ENCODE data around the gene MLLT3. TPM values are rescaled to one million over a fixed set of nuclear protein-coding genes. Genes with fewer than 3 reads are reported as not detected.

MLLT3 gene
- total and polyA plus RNA-seq, 2 donors (not counting 3 experiments of a cell fraction or from before 2014, with no cell fraction given), result 6.1 to 10.0 TPM

DNA sequence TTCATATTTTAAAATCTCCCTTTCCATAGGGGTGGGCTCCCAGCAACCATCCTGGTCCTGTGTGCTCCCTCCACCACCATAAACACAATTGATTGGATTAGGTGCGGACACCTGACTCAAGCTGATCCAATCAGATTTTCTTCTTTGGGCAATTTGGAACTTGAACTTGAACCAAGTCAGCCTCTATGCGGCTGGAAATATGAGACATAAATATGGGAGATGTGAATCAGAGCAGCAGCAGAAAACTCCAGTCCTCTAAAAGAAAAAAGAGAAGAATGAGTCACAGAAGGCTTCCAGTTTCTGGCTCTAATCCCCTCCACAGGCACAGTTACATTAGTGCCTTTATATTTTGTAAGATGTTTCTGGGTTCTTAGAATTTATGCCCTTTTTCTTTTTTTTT, 306.6 kb downstream of the MLLT3 start:
- Histone ChIP-seq H3K9me3 (replicated peaks; ENCODE audit: control insufficient read depth, insufficient read depth, low read length) (no peaks in the 10 kb centered on the region), H3K79me2 (ENCODE audit: control insufficient read depth, insufficient read depth, low read length) (no peaks in the 10 kb centered on the region), H3K4me1 (ENCODE audit: control insufficient read depth, extremely low read depth, insufficient read depth, low read length) (no peaks in the 10 kb centered on the region), H2AFZ (ENCODE audit: low read depth, low read length) (no peak overlapping the region), H4K20me1 (replicated peaks; ENCODE audit: control insufficient read depth, extremely low read depth, insufficient read depth, low read length) (no peaks in the 10 kb centered on the region), H3K36me3 (ENCODE audit: control insufficient read depth in 2 of 2, extremely low read depth in 1 of 2, insufficient read depth in 2 of 2, low read length in 2 of 2) (no peaks in the 10 kb centered on the region), H3K27ac (ENCODE audit: insufficient read depth, low read depth, low read length) (no peak overlapping the region), H3K4me3 (replicated peaks in 1 of 3; ENCODE audit: insufficient read depth in 1 of 3, low read depth in 1 of 3, low read length in 3 of 3) (no peak overlapping the region), H3K4me2 (ENCODE audit: insufficient read depth, low read length) (no peak overlapping the region), H3K27me3 (ENCODE audit: control insufficient read depth in 2 of 2, insufficient read depth in 2 of 2, low read length in 2 of 2) (no peaks in the 10 kb centered on the region), H3K9me1 (replicated peaks; ENCODE audit: control insufficient read depth, extremely low read depth, insufficient read depth, low read length) (no peaks in the 10 kb centered on the region), H3K9ac (replicated peaks; ENCODE audit: extremely low read depth, insufficient read depth, low read length) (no peak overlapping the region)
- DNase-seq (ENCODE audit: low read depth, low spot score), result no peak
- FAIRE-seq, result no peak
- no TSS peak for BruUV-seq (replicated peaks)
- POLR2A ChIA-PET, result no interaction called here
- CTCF ChIA-PET, result no interaction called here
- TF ChIP-seq EZH2 (IDR thresholded peaks at IDR 0.05; ENCODE audit: borderline replicate concordance, low read depth, low read length, severe bottlenecking) (no peak), POLR2AphosphoS5 (IDR thresholded peaks at IDR 0.05; ENCODE audit: insufficient read depth, low read depth, low read length) (no peak), POLR2A (IDR thresholded peaks at IDR 0.05; ENCODE audit: low read depth, low read length) (no peak), FOS (IDR thresholded peaks at IDR 0.05; ENCODE audit: borderline replicate concordance, insufficient read depth, low read length) (no peak), JUN (IDR thresholded peaks at IDR 0.05; ENCODE audit: borderline replicate concordance, insufficient read depth, insufficient read length, low read depth) (no peak), MYC (IDR thresholded peaks at IDR 0.05; ENCODE audit: low read depth, low read length) (no peak), GATA2 (IDR thresholded peaks at IDR 0.05; ENCODE audit: insufficient read depth, insufficient read length, low read depth, low read length) (no peak)
- TF ChIP-seq, protein P1, sequence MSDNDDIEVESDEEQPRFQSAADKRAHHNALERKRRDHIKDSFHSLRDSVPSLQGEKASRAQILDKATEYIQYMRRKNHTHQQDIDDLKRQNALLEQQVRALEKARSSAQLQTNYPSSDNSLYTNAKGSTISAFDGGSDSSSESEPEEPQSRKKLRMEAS (IDR thresholded peaks at IDR 0.05; ENCODE audit: insufficient read depth, insufficient read length), result no peak
- TF ChIP-seq, protein P2, sequence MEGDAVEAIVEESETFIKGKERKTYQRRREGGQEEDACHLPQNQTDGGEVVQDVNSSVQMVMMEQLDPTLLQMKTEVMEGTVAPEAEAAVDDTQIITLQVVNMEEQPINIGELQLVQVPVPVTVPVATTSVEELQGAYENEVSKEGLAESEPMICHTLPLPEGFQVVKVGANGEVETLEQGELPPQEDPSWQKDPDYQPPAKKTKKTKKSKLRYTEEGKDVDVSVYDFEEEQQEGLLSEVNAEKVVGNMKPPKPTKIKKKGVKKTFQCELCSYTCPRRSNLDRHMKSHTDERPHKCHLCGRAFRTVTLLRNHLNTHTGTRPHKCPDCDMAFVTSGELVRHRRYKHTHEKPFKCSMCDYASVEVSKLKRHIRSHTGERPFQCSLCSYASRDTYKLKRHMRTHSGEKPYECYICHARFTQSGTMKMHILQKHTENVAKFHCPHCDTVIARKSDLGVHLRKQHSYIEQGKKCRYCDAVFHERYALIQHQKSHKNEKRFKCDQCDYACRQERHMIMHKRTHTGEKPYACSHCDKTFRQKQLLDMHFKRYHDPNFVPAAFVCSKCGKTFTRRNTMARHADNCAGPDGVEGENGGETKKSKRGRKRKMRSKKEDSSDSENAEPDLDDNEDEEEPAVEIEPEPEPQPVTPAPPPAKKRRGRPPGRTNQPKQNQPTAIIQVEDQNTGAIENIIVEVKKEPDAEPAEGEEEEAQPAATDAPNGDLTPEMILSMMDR (IDR thresholded peaks at IDR 0.05; ENCODE audit: extremely low read depth in 1 of 2, insufficient read depth in 1 of 2, low read depth in 1 of 2, low read length in 2 of 2), result no peak
- dilution Hi-C loops (cut with MboI; ENCODE audit: extremely low pct_ligation_motif_present, low sequenced_read_pairs) (no loop called here), intact Hi-C loops (cut with micrococcal nuclease) (no loop called here)

All from endothelial cell of umbilical vein (primary cell).